HG03060 (cell line): Measurements from ENCODE around the gene BLCAP.
"Not testable (repeated sequence)": the region's sequence is repeated elsewhere in the genome, so short reads cannot be mapped to it uniquely, and the experiment has no call there.

Experiments
- ATAC-seq: cut with Tn5 transposase; IDR thresholded peaks from one replicate; pipeline ENCODE4 v1.9.1; 2021; ENCODE audit warnings: low read depth, moderate number of reproducible peaks; ENCODE audit not compliant: unreplicated experiment

Gene BLCAP

GRCh38 chr20:37558779-37559178 lies 31.1 kb upstream of the BLCAP start:
- ATAC-seq = no peak

DNA sequence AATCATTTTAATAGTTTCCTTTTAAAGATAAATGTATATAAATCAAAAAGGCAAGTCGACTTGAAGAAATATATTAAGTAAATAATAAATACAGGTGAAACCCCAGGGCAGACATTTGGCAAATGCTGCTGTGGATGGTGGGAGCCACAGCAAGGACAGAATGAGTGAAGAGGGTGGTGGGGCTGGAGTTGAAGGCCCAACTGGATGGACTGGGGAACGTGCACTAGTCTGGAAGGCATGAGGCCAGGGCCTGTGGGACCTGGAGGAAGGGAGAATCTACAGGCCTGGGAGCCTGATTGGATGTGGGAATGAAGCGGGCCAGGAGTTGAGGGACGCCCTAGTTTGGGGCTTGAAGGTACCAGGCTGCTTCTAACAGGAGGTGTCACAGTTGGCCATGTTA lies 30.6 kb upstream of the BLCAP start:
- ATAC-seq = no peak

- ATAC-seq = no peak
Observed at GRCh38 chr20:37556538-37556937, 28.9 kb upstream of the BLCAP start.

- ATAC-seq = not testable (repeated sequence)
Observed at GRCh38 chr20:37554721-37555298, 27.1 kb upstream of the BLCAP start.

DNA sequence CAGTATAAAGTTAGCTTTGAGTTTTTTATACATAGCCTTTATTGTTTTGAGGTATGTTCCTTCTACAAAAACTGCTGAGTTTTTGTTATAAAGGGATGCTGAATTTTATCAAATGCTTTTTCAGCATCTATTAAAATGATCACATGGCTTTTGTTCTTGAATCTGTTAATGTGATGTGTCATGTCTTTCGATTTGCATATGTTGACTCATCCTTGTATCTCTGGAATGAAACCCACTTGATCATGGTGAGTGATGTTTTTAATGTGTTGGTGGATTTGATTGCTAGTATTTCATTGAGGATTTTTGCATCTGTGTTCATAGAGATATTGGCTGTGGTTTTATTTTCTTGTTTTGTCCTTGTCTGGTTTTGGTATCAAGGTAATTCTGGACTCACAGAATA lies 24.7 kb upstream of the BLCAP start:
- ATAC-seq = no peak

GRCh38 chr20:37551660-37552059 lies 24.0 kb upstream of the BLCAP start:
- not testable (repeated sequence) for ATAC-seq

DNA sequence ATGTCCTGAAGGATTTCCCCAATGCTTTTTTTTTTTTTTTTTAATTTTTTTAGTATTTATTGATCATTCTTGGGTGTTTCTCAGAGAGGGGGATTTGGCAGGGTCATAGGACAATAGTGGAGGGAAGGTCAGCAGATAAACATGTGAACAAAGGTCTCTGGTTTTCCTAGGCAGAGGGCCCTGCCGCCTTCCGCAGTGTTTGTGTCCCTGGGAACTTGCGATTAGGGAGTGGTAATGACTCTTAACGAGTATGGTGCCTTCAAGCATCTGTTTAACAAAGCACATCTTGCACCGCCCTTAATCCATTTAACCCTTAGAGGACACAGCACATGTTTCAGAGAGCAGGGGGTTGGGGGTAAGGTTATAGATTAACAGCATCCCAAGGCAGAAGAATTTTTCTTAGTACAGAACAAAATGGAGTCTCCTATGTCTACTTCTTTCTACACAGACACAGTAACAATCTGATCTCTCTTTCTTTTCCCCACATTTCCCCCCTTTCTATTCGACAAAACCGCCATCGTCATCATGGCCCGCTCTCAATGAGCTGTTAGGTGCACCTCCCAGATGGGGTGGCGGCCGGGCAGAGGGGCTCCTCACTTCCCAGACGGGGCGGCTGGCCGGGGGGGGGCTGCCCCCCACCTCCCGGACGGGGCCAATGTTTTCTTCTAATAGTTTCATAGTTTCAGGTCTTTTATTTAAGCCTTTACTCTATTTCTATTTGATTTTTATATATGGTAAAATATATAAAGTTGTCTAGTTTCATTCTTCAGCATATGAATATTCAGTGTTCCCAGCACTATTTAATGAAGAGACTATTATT lies 22.6 kb upstream of the BLCAP start:
- ATAC-seq = not testable (repeated sequence)

DNA sequence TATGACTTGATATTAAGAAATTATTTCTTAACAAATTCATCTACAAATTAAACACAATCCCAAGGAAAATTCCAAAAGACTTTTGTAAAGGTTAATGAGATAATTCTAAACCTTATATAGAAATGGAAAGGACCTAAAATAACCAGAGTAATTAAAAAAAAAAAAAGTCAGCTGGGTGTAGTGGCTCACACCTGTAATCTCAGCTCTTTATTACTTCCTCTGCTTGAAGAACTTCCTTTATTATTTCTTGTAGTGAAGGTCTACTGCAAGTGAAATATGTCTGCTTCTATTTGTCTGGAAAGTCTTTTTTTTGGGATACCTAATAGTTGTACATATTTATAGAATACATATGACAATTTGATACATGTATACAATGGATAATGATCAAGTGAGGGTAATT lies 20.2 kb upstream of the BLCAP start:
- no peak for ATAC-seq

DNA sequence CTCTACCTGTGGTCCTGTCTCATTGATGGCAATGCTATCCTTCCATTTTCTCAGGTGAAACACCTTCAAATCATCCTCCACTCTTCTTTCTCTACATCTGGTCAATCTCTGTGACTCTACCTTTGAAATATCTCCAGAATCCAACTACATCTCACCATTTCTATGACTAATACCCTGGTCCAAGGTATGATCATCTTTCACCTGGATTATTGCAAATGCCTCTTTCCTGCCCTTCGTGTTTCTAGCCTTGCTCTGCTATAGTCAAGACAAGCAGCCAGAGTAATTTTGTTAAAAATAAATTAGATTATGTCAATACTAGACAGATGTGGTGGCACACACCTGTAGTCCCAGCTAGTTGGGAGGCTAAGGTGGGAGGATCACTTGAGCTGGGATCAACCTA lies 17.8 kb upstream of the BLCAP start:
- no peak for ATAC-seq

- no peak for ATAC-seq
Observed at GRCh38 chr20:37544386-37544785, 16.7 kb upstream of the BLCAP start.

GRCh38 chr20:37543828-37544227 lies 16.2 kb upstream of the BLCAP start:
- ATAC-seq = no peak

DNA sequence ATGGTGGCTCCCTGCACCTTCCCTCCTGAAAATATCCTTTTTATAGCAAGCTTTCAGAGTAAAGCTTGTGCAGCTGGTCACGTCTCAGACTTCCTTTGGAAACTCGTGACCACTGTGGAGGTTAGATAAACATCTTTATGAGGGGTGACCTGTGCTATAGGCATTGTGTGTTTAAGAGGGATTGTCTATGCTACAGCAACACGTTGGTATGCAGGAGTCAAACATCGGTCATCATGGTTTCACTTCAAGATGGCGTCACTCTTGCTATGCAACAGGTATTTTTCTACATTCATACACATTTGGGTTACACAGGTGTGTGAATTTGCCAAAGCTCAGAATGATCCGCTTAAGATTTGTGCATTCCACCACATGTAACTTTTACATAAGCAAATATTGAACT lies 14.6 kb upstream of the BLCAP start:
- ATAC-seq = no peak

DNA sequence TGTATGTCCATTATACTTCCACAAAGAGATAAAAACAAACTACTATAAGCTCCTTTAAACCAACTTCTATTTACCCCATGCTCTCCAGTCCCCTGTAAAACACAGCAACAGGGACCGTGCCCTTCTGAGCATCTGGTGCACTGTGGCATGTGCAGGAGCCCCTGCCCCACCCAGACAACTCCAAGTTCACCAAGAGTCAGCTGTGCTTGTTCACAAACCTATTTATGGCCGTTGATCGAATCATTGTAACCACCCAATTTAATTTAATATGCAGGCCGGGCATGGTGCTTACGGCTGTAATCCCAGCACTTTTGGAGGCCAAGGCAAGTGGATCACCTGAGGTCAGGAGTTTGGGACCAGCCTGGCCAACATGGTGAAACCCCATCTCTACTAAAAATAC lies 13.7 kb upstream of the BLCAP start:
- no peak for ATAC-seq

DNA sequence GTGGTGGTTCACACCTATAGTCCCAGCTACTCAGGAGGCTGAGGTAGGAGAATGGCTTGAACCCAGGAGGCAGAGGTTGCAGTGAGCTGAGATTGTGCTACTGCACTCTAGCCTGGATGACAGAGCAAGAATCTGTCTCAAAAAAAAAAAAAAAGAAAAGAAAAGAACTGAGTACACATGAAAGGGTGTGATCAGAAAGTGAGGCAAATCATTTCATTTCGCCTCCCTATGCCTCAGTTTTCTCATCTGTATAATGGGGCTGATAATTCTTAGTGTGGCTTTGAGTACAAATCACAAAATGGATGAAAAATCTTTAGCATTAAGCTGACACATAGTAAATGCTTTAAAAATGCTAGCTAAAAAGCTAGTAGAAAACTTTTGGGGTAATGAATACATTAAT lies 13.2 kb upstream of the BLCAP start:
- ATAC-seq = not testable (repeated sequence)

GRCh38 chr20:37540001-37540400 lies 12.3 kb upstream of the BLCAP start:
- no peak for ATAC-seq

GRCh38 chr20:37539424-37539823 lies 11.7 kb upstream of the BLCAP start:
- no peak for ATAC-seq

DNA sequence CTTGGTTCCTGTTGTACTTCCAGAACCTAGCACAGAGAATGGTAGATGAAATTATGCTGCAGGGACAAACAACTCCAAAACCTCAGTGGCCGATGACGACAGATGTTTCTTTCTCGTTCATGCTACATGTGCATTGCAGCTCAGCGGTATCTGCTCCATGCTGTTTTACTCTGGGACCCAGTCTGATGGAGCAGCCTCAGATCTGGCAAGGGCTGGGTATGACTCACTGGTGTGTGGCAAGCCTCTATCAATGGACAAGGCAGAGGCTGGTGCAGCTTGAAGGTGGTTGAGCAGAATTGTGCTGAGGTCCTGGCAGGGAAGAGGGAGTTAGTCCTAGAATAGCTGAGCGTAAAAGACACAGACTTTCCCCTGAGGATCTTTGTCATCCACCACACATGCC lies 10.3 kb upstream of the BLCAP start:
- ATAC-seq = no peak

- ATAC-seq = no peak
Observed at GRCh38 chr20:37537505-37537904, 9.8 kb upstream of the BLCAP start.

DNA sequence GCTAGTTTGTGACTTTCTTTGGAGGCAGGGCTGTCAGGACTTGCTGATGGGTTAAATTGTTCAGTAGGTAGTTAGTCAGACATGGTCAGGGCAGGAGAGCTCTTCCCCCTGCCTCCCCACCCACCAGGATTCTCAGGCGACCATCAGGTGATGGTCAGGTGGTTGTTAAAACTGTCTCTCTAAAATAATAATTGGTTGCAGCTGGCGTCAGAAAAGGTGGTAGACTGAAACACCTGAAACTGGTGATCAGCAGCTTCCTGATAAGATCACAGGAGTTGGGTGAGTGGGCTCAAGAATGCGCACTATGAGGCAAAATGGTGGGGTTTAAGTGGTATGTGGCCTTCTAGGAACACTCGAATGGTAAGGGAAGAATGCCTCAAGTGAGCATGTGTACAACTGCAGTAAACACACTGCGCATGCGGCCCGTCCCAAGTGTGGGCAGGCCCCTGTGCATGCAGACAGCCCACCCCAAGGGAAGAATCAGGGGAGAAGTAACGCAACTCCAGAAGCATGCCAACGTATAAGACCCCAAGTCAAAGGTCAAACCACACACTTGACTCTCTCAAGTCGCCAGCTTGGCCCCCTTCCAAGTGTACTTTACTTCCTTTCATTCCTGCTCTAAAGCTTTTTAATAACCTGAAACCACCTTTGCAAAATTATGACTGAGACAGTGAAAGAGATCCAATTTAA lies 7.9 kb upstream of the BLCAP start:
- ATAC-seq = no peak

DNA sequence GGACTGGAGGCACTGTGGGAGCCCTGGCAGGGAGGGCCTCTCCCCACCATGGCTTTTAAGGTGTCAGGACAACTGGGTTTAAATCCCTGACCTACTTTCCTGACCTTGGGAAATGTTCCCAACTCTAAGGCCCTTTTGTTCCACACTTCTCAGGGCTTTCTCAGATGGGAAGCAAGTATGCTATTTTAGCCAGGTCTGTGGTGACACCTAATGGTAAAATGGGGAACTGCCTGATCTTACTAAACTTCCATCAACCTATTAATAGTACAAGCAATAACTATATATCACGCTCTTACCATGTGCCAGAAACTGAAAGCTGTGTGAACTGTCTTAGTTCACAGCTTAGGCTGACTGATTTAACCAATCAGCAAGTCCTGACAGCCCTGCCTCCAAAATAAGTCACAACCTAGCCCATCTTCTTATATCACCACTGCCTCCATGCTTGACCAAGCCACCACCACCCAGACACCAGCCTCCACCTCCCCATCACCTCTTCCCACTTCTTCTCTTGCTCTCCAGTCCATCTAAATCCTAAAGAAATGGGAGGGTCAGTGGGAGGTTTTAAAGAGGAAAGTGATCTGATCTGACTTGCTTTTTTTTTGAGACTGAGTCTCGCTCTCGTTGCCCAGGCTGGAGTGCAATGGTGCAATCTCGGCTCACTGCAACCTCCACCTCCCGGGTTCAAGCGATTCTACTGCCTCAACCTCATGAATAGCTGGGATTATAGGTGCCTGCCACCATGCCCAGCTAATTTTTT lies 6.9 kb upstream of the BLCAP start:
- ATAC-seq = peak; percentile 78

DNA sequence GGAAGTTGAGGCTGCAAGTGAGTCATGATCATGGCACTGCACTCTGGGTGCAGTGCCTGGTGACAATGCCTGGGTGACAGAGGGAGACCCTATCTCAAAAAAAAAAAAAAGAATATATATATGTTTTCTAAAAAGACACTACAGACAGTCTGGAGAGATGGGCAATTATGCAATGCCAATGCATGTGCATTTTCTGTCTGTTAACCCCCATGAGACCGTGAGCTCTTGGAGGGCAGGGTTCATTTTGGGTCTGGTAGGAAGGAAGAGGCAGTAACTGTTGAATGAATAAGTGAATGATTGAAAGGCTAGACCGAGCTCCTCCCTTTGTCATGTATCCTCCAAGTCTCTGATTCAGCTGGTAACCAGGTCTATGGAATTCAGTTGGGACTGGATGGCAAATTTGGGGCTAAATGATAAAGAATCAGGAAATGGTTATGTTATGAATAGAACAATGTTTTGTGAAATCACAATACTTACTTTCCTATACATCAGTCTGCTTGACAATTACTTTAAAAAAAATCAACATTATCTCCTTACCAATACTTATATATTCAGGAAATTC lies 5.6 kb upstream of the BLCAP start:
- ATAC-seq = no peak
